Measurements from ENCODE around the gene UST.

UST gene

GRCh38 chr6:149059557-149059956, 312.7 kb downstream of the UST start:
- DNase-seq (ENCODE audit: low read depth), result peak; percentile 37
- H3K4me3 ChIP-seq (ENCODE audit: low read depth, low read length), result no peak overlapping the region
- no peak for TF ChIP-seq CTCF (conservative IDR thresholded peaks at IDR 0.05; ENCODE audit: low read depth, low read length)

GRCh38 chr6:149060300-149060984, 313.6 kb downstream of the UST start:
- TF ChIP-seq CTCF (conservative IDR thresholded peaks at IDR 0.05; ENCODE audit: low read depth, low read length), result no peak
- H3K4me3 ChIP-seq (ENCODE audit: low read depth, low read length), result no peak overlapping the region
- peak; percentile 39 for DNase-seq (ENCODE audit: low read depth)

- H3K4me3 ChIP-seq (ENCODE audit: low read depth, low read length), result no peak overlapping the region
- TF ChIP-seq CTCF (conservative IDR thresholded peaks at IDR 0.05; ENCODE audit: low read depth, low read length), result no peak
- DNase-seq (ENCODE audit: low read depth), result peak; percentile 95
Measured at GRCh38 chr6:149060985-149061760, 314.3 kb downstream of the UST start.

- H3K4me3 ChIP-seq (ENCODE audit: low read depth, low read length), result no peak overlapping the region
- DNase-seq (ENCODE audit: low read depth), result peak; percentile 52
- TF ChIP-seq CTCF (conservative IDR thresholded peaks at IDR 0.05; ENCODE audit: low read depth, low read length), result no peak
Measured at GRCh38 chr6:149061930-149062329, 315.1 kb downstream of the UST start.

- DNase-seq (ENCODE audit: low read depth), result no peak
- TF ChIP-seq CTCF (conservative IDR thresholded peaks at IDR 0.05; ENCODE audit: low read depth, low read length), result no peak
- H3K4me3 ChIP-seq (ENCODE audit: low read depth, low read length), result no peak overlapping the region
Measured at GRCh38 chr6:149062653-149063348, 316.0 kb downstream of the UST start.

GRCh38 chr6:149063468-149063867, 316.6 kb downstream of the UST start:
- no peak overlapping the region for H3K4me3 ChIP-seq (ENCODE audit: low read depth, low read length)
- no peak for TF ChIP-seq CTCF (conservative IDR thresholded peaks at IDR 0.05; ENCODE audit: low read depth, low read length)
- DNase-seq (ENCODE audit: low read depth), result no peak
